ENCODE data around the gene CLPTM1L. TPM values are rescaled to one million over a fixed set of nuclear protein-coding genes. Genes with fewer than 3 reads are reported as not detected.

CLPTM1L gene
- total and polyA plus RNA-seq, 2 donors (not counting 1 experiment from before 2014, with no cell fraction given), result 78.4 to 99.9 TPM

- Mint-ChIP-seq H3K4me1 (no peaks in the 10 kb centered on the region), H3K9me3 (ENCODE audit: insufficient read depth) (no peaks in the 10 kb centered on the region), H3K27me3 (no peaks in the 10 kb centered on the region), H3K4me3 (no peak overlapping the region), H3K27ac (no peak overlapping the region)
- Histone ChIP-seq H3K27me3 (replicated peaks in 1 of 4; ENCODE audit: control extremely low read depth in 1 of 4, control insufficient read depth in 3 of 4, insufficient read depth in 4 of 4, low read length in 3 of 4) (no peaks in the 10 kb centered on the region), H3K4me1 (ENCODE audit: control insufficient read depth in 2 of 2, insufficient read depth in 2 of 2, low read length in 2 of 2) (no peaks in the 10 kb centered on the region), H3K4me3 (ENCODE audit: control extremely low read depth in 1 of 5, extremely low read depth in 1 of 5, insufficient read depth in 1 of 5, low read depth in 2 of 5, low read length in 4 of 5) (no peak overlapping the region), H3K9ac (ENCODE audit: low read length) (no peak overlapping the region), H2AFZ (ENCODE audit: insufficient read depth, low read depth, low read length, poor library complexity, severe bottlenecking) (no peak overlapping the region), H3K79me2 (ENCODE audit: control insufficient read depth, insufficient read depth, low read length) (peaks cover 11% of the 10 kb centered on the region), H3K36me3 (replicated peaks in 1 of 2; ENCODE audit: control extremely low read depth in 1 of 2, control insufficient read depth in 1 of 2, extremely low read depth in 1 of 2, insufficient read depth in 2 of 2, low read length in 1 of 2) (peaks cover 0 to 67% of the 10 kb centered on the region in 2 experiments), H3K4me2 (replicated peaks; ENCODE audit: low read depth, low read length, poor library complexity, severe bottlenecking) (no peak overlapping the region), H3K9me3 (ENCODE audit: control extremely low read depth in 1 of 3, control insufficient read depth in 2 of 3, insufficient read depth in 1 of 3, low read length in 2 of 3) (no peaks in the 10 kb centered on the region), H4K20me1 (ENCODE audit: control insufficient read depth, insufficient read depth, low read length, poor library complexity, severe bottlenecking) (peaks cover 14% of the 10 kb centered on the region), H3K27ac (ENCODE audit: low read length in 2 of 2) (no peak overlapping the region)
- ATAC-seq (ENCODE audit: low read depth), result no peak
- over 99% methylated on average over 14 of the region's 15 CpGs for WGBS (ENCODE audit: insufficient coverage)
- CTCF ChIA-PET, result no interaction called here
- TF ChIP-seq CTCF (IDR thresholded peaks at IDR 0.05), result no peak
- TF ChIP-seq EZH2 (IDR thresholded peaks at IDR 0.05; ENCODE audit: borderline replicate concordance, insufficient read depth, low read depth, low read length, poor library complexity, severe bottlenecking), result no peak
- DNase-seq, result no peak
- intact Hi-C loops (cut with micrococcal nuclease), result no loop called here
- POLR2A ChIA-PET, result no interaction called here
Observed at GRCh38 chr5:1324301-1324700, 20.6 kb downstream of the CLPTM1L start.

- Histone ChIP-seq H3K4me1 (ENCODE audit: control insufficient read depth in 2 of 2, insufficient read depth in 2 of 2, low read length in 2 of 2) (no peaks in the 10 kb centered on the region), H4K20me1 (ENCODE audit: control insufficient read depth, insufficient read depth, low read length, poor library complexity, severe bottlenecking) (peaks cover 9% of the 10 kb centered on the region), H3K79me2 (ENCODE audit: control insufficient read depth, insufficient read depth, low read length) (peaks cover 6% of the 10 kb centered on the region), H3K4me3 (ENCODE audit: control extremely low read depth in 1 of 5, extremely low read depth in 1 of 5, insufficient read depth in 1 of 5, low read depth in 2 of 5, low read length in 4 of 5) (no peak overlapping the region), H3K27me3 (replicated peaks in 1 of 4; ENCODE audit: control extremely low read depth in 1 of 4, control insufficient read depth in 3 of 4, insufficient read depth in 4 of 4, low read length in 3 of 4) (no peaks in the 10 kb centered on the region), H3K9ac (ENCODE audit: low read length) (no peak overlapping the region), H3K4me2 (replicated peaks; ENCODE audit: low read depth, low read length, poor library complexity, severe bottlenecking) (no peak overlapping the region), H3K36me3 (replicated peaks in 1 of 2; ENCODE audit: control extremely low read depth in 1 of 2, control insufficient read depth in 1 of 2, extremely low read depth in 1 of 2, insufficient read depth in 2 of 2, low read length in 1 of 2) (peaks cover 0 to 66% of the 10 kb centered on the region in 2 experiments), H2AFZ (ENCODE audit: insufficient read depth, low read depth, low read length, poor library complexity, severe bottlenecking) (no peak overlapping the region), H3K9me3 (ENCODE audit: control extremely low read depth in 1 of 3, control insufficient read depth in 2 of 3, insufficient read depth in 1 of 3, low read length in 2 of 3) (no peaks in the 10 kb centered on the region), H3K27ac (ENCODE audit: low read length in 2 of 2) (no peak overlapping the region)
- intact Hi-C loops (cut with micrococcal nuclease), result no loop called here
- ATAC-seq (ENCODE audit: low read depth), result no peak
- H3K9me3 Mint-ChIP-seq (ENCODE audit: insufficient read depth), result no peaks in the 10 kb centered on the region
- DNase-seq, result no peak
- no peaks in the 10 kb centered on the region for H3K27me3 Mint-ChIP-seq
- ChIA-PET CTCF (no interaction called here), POLR2A (no interaction called here)
- H3K4me3 Mint-ChIP-seq, result no peak overlapping the region
- no peak for TF ChIP-seq CTCF (IDR thresholded peaks at IDR 0.05)
- no peak for TF ChIP-seq EZH2 (IDR thresholded peaks at IDR 0.05; ENCODE audit: borderline replicate concordance, insufficient read depth, low read depth, low read length, poor library complexity, severe bottlenecking)
- no peaks in the 10 kb centered on the region for H3K4me1 Mint-ChIP-seq
- no peak overlapping the region for H3K27ac Mint-ChIP-seq
- WGBS (ENCODE audit: insufficient coverage), result 98% methylated on average over 13 of the region's 13 CpGs
Observed at GRCh38 chr5:1323803-1324173, 21.1 kb downstream of the CLPTM1L start.
